HepG2 (cell line): ENCODE measurements around the gene CRKL. TPM values are rescaled to one million over a fixed set of nuclear protein-coding genes. Genes with fewer than 3 reads are reported as not detected.

Experiments
- ARHGAP35 ChIP-seq: sonication (generic); formaldehyde crosslinking; IDR thresholded peaks from 2 replicates; pipeline ENCODE4 v1.9.0; 2022; ENCODE audit warnings: mild to moderate bottlenecking, inconsistent platforms, moderate library complexity, missing genetic modification reagents, borderline replicate concordance
- ARNT ChIP-seq: fragments of 450-650 bp; IDR thresholded peaks from 2 replicates; pipeline ENCODE4 v1.6.1; 2017
- FOXC1 ChIP-seq: sonication (generic); formaldehyde crosslinking; IDR thresholded peaks from 2 replicates; pipeline ENCODE4 v1.8.0; 2022; ENCODE audit warnings: mild to moderate bottlenecking, missing genetic modification reagents, borderline replicate concordance
- GATA4 ChIP-seq: sonication (generic); IDR thresholded peaks from 2 replicates; pipeline ENCODE4 v1.6.1; 2016; ENCODE audit warnings: antibody characterized with exemption, low read depth, borderline replicate concordance
- IRF1 ChIP-seq: sonication (generic); formaldehyde crosslinking; IDR thresholded peaks from 2 replicates; pipeline ENCODE4 v1.4.0; 2020; ENCODE audit warnings: low read depth, mild to moderate bottlenecking, missing genetic modification reagents
- LRRFIP1 ChIP-seq: sonication (generic); formaldehyde crosslinking; conservative IDR thresholded peaks from 2 replicates; pipeline ENCODE4 v1.4.0; 2020; ENCODE audit warnings: missing genetic modification reagents
- MAFG ChIP-seq: sonication (generic); formaldehyde crosslinking; IDR thresholded peaks from 2 replicates; pipeline ENCODE4 v1.5.1; 2020; ENCODE audit warnings: mild to moderate bottlenecking, missing genetic modification reagents
- MIER3 ChIP-seq: IDR thresholded peaks from 2 replicates; pipeline ENCODE4 v1.6.1; 2016; ENCODE audit warnings: missing compliant biosample characterization, borderline replicate concordance
- NFATC3 ChIP-seq: sonication (generic); formaldehyde crosslinking; IDR thresholded peaks from 2 replicates; pipeline ENCODE4 v1.5.1; 2020; ENCODE audit warnings: mild to moderate bottlenecking, missing genetic modification reagents
- NFKB2 ChIP-seq: sonication (generic); formaldehyde crosslinking; IDR thresholded peaks from 2 replicates; pipeline ENCODE4 v1.4.0; 2020; ENCODE audit warnings: missing genetic modification reagents, borderline replicate concordance
- PBX3 ChIP-seq: sonication (generic); formaldehyde crosslinking; IDR thresholded peaks from 2 replicates; pipeline ENCODE4 v1.8.1; 2023; ENCODE audit warnings: missing genetic modification reagents, inconsistent platforms, borderline replicate concordance
- PTBP1 ChIP-seq: fragments of 200-400 bp; formaldehyde crosslinking; IDR thresholded peaks from 2 replicates; pipeline ENCODE4 v1.6.1; 2018; ENCODE audit warnings: low read length, low read depth; ENCODE audit not compliant: poor library complexity, severe bottlenecking
- RAD51 ChIP-seq: fragments of 450-650 bp; IDR thresholded peaks from 2 replicates; pipeline ENCODE4 v1.6.1; 2016; ENCODE audit warnings: borderline replicate concordance
- YEATS4 ChIP-seq: sonication (generic); formaldehyde crosslinking; IDR thresholded peaks from 2 replicates; pipeline ENCODE4 v1.4.0; 2020; ENCODE audit warnings: missing genetic modification reagents, borderline replicate concordance
- ZBTB25 ChIP-seq: IDR thresholded peaks from 2 replicates; pipeline ENCODE4 v1.6.1; 2018; ENCODE audit warnings: missing genetic modification reagents
- ZC3H13 ChIP-seq: sonication (generic); formaldehyde crosslinking; IDR thresholded peaks from 2 replicates; pipeline ENCODE4 v1.8.1; 2023; ENCODE audit warnings: mild to moderate bottlenecking, missing genetic modification reagents, moderate library complexity
- ZFP37 ChIP-seq: sonication (generic); formaldehyde crosslinking; IDR thresholded peaks from 2 replicates; pipeline ENCODE4 v1.4.0; 2020; ENCODE audit warnings: missing genetic modification reagents, borderline replicate concordance
- ZNF12 ChIP-seq: sonication (generic); formaldehyde crosslinking; IDR thresholded peaks from 2 replicates; pipeline ENCODE4 v1.5.0; 2020; ENCODE audit warnings: missing genetic modification reagents
- ZNF337 ChIP-seq: sonication (generic); formaldehyde crosslinking; IDR thresholded peaks from 2 replicates; pipeline ENCODE4 v1.5.1; 2020; ENCODE audit warnings: missing genetic modification reagents, low read depth, mild to moderate bottlenecking, borderline replicate concordance
- ZNF34 ChIP-seq: sonication (generic); formaldehyde crosslinking; IDR thresholded peaks from 2 replicates; pipeline ENCODE4 v1.4.0; 2020; ENCODE audit warnings: mild to moderate bottlenecking, missing genetic modification reagents, borderline replicate concordance
- ZNF350 ChIP-seq: sonication (generic); formaldehyde crosslinking; IDR thresholded peaks from 2 replicates; pipeline ENCODE4 v1.4.0; 2020; ENCODE audit warnings: mild to moderate bottlenecking, low read depth, missing genetic modification reagents, borderline replicate concordance
- ZNF354B ChIP-seq: sonication (generic); formaldehyde crosslinking; IDR thresholded peaks from 2 replicates; pipeline ENCODE4 v1.8.0; 2022; ENCODE audit warnings: mild to moderate bottlenecking, missing genetic modification reagents
- ZNF567 ChIP-seq: sonication (generic); formaldehyde crosslinking; IDR thresholded peaks from 2 replicates; pipeline ENCODE4 v1.8.1; 2023; ENCODE audit warnings: mild to moderate bottlenecking, missing genetic modification reagents, borderline replicate concordance
- ZNF652 ChIP-seq: IDR thresholded peaks from 2 replicates; pipeline ENCODE4 v1.6.1; 2016; ENCODE audit warnings: low read depth, borderline replicate concordance
- ZNF788 ChIP-seq: sonication (generic); formaldehyde crosslinking; IDR thresholded peaks from 2 replicates; pipeline ENCODE4 v1.5.0; 2020; ENCODE audit warnings: mild to moderate bottlenecking, missing genetic modification reagents, borderline replicate concordance
- polyA plus RNA-seq, 8 experiments: library from polyadenylated mRNA; depleted of rRNA in 3 of 8; stranded (reverse) in 7 of 8; unstranded in 1 of 8; fragments of >200 nt; fragmentation: Illumina TruSeq in 4 of 8; extraction: Trizol in 4 of 8; gene quantifications; 2 replicates each; pipeline versions ENCODE4 v1.2.1 to v1.2.3, GENCODE V29; 2011 to 2016; ENCODE audit warnings: low read depth in 4 of 8, missing spikeins in 1 of 8, mixed read lengths in 1 of 8; ENCODE audit not compliant: insufficient read depth in 1 of 8
- total RNA-seq, 5 experiments: library from RNA; depleted of rRNA; stranded (reverse); fragments of >200 nt; fragmentation: Illumina TruSeq; extraction: Trizol; gene quantifications; 2 replicates each; pipeline ENCODE4 v1.2.3, GENCODE V29; 2016; ENCODE audit warnings: low read depth in 1 of 5

Gene CRKL
- total and polyA plus RNA-seq, 2 of the 13 experiments (the other 11 are each of a cell fraction or from before 2014, with no cell fraction given): 37.4 to 60.6 TPM

GRCh38 chr22:20952544-20953341 is 35.5 kb downstream of the CRKL start (continued):
- TF ChIP-seq LRRFIP1 (CRISPR knock-in tag): no peak
- peak; percentile 71; the same call in 1 of the 2 replicates for TF ChIP-seq ZNF788 (CRISPR knock-in tag)
- no peak for TF ChIP-seq GATA4
- no peak for TF ChIP-seq ZNF337 (CRISPR knock-in tag)
- TF ChIP-seq IRF1 (CRISPR knock-in tag): no peak
- TF ChIP-seq ZNF34 (CRISPR knock-in tag): no peak
- no peak for TF ChIP-seq ZNF12 (CRISPR knock-in tag)
- TF ChIP-seq NFATC3 (CRISPR knock-in tag): no peak
- no peak for TF ChIP-seq ZNF350 (CRISPR knock-in tag)
- 0 out of 2 replicates have a peak, but pooled peaks have one; percentile 37 for TF ChIP-seq MIER3 (CRISPR knock-in tag)
- TF ChIP-seq ARHGAP35 (CRISPR knock-in tag): no peak
- no peak for TF ChIP-seq PTBP1
- TF ChIP-seq ZFP37: no peak
- peak; percentile 75; the same call in 1 of the 2 replicates for TF ChIP-seq FOXC1 (CRISPR knock-in tag)
- TF ChIP-seq YEATS4 (CRISPR knock-in tag): peak; percentile 42; the same call in 1 of the 2 replicates
- TF ChIP-seq ZNF567 (CRISPR knock-in tag): 0 out of 2 replicates have a peak, but pooled peaks have one; percentile 37
- TF ChIP-seq ZC3H13 (CRISPR knock-in tag): peak; percentile 73; the same call in 1 of the 2 replicates
- TF ChIP-seq ZBTB25: peak; percentile 66; the same call in 1 of the 2 replicates
- TF ChIP-seq RAD51: no peak
- no peak for TF ChIP-seq PBX3 (CRISPR knock-in tag)
- no peak for TF ChIP-seq ZNF354B (CRISPR knock-in tag)
- TF ChIP-seq NFKB2 (CRISPR knock-in tag): no peak
- no peak for TF ChIP-seq MAFG (CRISPR knock-in tag)
- TF ChIP-seq ZNF652: peak; percentile 39; the same call in 1 of the 2 replicates
- TF ChIP-seq ARNT: no peak
